CD4-positive, alpha-beta T cell treated with Interleukin-2 at 100 ng/mL for 4 hours (primary cell): ENCODE measurements around the gene DTNB.
A peak's percentile ranks its signal among the peaks of the same experiment; 100 is the strongest.
"Not testable (repeated sequence)": the region's sequence is repeated elsewhere in the genome, so short reads cannot be mapped to it uniquely, and the experiment has no call there.

Source experiments
- DNase-seq: peaks from one replicate; pipeline ENCODE4 v3.0.0-alpha.2; 2020; ENCODE audit warnings: low spot score

The DTNB gene

DNA sequence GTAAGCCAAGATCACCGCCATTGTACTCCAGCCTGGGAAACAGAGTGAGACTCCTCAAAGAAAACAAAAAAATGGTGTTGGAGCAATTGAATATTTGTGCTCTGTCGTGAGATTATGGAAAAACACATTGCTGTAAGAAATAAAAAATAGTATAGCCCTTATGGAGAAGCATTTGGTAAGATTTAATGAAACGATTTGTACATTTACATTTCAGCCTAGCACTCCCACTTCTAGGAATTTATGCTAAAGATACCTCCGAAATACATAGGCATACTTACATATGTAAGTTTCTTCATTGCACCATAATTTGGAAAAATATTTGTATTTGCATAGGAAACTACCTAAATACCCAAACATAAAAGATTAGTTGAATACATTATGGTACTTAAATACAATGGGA is 8.7 kb upstream of the DTNB start:
- no peak for DNase-seq

- no peak for DNase-seq
Observed at GRCh38 chr2:25677877-25678276, 4.5 kb upstream of the DTNB start.

- DNase-seq: no peak
Observed at GRCh38 chr2:25674077-25674362, 643 bp upstream of the DTNB start.

GRCh38 chr2:25672494-25673299 is 680 bp downstream of the DTNB start:
- peak; percentile 69 for DNase-seq

DNA sequence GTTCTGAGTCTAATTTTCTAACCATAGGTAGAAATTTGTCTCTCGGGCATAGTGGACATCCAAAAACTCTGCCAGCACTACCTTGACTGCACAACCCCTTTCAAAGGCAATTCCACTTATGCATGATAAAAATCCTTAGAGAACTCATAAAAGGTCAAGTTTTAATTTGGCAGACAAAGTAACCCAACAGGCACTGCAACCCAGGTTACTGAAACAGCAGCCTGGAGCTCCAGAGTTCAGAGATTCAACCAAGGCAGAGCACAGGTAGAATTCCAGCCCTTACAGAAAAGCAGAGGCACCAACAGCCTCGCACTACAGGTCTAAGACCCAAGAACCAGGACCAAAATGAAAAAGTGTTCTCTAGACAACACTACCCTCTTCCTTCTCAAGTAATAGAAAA is 1.8 kb downstream of the DTNB start:
- DNase-seq: no peak

GRCh38 chr2:25669520-25669919 is 3.9 kb downstream of the DTNB start:
- no peak for DNase-seq

GRCh38 chr2:25666218-25666617 is 7.2 kb downstream of the DTNB start:
- no peak for DNase-seq

DNA sequence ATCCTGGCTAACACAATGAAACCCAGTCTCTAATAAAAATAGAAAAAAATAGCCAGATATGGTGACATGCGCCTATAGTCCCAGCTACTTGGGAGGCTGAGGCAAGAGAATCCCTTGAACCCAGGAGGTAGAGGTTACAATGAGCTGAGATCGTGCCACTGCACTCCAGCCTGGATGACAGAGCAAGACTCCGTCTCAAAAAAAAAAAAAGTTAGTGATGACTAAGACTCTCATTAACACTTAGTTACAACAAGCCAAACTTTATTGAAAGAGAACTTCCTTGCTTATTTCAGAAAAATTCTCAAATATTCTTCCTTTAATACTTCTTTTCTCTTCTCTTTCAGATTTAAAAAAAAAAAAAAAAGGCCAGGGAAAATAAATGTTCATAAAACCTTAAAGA is 7.9 kb downstream of the DTNB start:
- not testable (repeated sequence) for DNase-seq

DNA sequence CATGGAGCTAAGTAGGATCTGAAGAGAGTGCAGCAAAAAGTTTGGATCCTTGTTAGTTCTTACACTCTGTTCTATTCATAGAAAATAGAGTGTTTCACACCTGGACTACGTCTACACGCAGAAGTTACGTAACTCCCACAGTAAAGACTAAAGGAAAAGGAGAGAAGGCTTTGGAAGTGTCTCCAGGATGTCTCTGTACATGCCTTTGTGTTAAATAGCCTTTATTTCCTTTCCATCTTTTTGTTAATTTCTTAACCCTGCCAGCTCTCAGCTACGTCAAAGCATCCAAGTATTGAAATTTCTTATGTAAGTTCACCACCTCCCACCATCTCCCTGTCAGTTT is 8.4 kb downstream of the DTNB start:
- DNase-seq: no peak

- no peak for DNase-seq
Observed at GRCh38 chr2:25664183-25664964, 9.0 kb downstream of the DTNB start.

GRCh38 chr2:25655316-25655715 is 18.1 kb downstream of the DTNB start:
- no peak for DNase-seq

GRCh38 chr2:25654801-25655200 is 18.6 kb downstream of the DTNB start:
- no peak for DNase-seq

DNA sequence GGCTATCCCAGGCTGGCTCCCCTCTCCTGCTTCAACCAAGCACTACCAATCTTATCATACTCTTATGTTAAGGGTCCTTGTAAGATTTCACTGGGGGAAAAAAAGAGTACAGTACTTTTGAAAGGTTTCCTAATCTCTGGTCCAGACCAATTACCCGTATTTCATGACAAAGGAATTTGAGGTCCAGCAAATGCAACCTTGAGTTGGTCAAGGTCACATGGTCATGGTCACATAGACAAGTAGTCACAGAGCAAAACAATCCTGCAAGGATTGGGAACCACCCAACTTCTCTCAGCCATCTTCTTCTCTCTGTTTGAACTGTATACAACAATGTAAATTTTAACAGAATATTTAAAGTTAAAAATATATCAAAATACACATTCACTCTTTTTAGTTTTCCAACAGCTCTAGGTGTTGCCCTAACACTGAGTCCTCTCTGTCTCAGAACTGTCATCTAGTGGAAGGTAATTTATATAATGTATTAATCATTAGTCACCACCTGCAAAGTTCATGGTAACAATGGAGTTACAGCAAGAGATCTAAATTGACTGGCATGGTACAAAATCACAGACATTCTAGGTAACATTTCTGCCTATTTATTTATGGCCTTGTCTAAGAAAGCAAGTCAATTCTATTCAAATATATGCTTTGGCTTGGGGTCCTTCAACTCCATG is 21.5 kb downstream of the DTNB start:
- DNase-seq: no peak

GRCh38 chr2:25651066-25651465 is 22.3 kb downstream of the DTNB start:
- no peak for DNase-seq

GRCh38 chr2:25650256-25650655 is 23.1 kb downstream of the DTNB start:
- no peak for DNase-seq

DNA sequence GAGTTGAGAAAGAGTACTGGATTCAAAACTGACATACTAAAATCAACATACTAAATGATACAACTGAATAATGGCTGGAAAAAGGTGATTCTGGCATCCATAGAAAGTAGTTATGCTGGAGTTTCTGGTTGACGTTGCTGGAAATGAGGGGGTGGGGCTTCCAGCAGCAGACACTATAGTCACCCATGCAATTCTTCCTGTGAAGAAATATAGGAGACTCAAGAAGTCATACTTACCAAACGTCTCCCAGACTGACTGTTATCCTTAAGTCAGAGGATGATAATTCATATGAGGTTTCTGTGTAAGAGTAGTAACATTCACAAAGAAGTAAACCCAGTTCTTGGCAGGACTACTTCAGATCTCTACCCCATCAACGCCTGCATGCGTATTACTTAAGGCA is 23.6 kb downstream of the DTNB start:
- no peak for DNase-seq

GRCh38 chr2:25642298-25642697 is 31.1 kb downstream of the DTNB start:
- no peak for DNase-seq

- no peak for DNase-seq
Observed at GRCh38 chr2:25639696-25640095, 33.7 kb downstream of the DTNB start.

GRCh38 chr2:25639131-25639530 is 34.2 kb downstream of the DTNB start:
- DNase-seq: no peak

DNA sequence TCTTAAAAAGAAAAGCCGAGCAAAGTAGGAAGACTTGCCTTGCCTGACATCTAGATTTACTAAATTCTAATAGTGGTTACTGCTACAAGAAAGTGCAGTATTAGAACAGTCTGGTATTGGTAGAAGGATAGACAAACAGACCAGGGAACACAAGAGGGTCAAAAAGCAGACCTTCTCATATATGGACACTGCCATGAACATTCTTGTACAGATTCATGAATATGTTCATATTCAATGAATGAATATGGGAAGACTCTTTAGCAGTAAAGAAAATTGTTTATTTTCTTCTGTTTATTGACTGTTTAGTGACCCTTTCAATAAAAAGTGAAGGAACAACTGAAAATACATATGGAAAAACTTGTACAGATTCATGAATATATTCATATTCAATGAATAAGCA is 37.6 kb downstream of the DTNB start:
- no peak for DNase-seq

GRCh38 chr2:25633801-25634200 is 39.6 kb downstream of the DTNB start:
- DNase-seq: not testable (repeated sequence)

DNA sequence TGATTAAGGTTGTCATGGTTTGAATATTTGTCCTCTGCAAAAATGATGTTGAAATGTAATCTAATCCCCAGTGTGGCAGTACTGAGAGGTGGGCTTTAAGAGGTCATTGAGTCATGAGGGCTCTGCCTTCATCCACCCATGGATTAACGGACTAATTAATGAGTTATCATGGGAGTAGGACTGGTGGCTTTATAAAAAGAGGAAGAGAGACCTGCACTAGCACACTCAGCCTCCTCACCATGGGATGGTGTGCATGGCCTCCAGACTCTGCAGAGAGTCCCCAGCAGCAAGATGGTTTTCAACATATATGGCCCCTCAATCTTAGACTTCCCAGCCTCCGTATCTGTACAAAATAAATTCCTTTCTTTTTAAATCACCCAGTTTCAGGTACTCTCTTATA is 41.0 kb downstream of the DTNB start:
- DNase-seq: no peak

DNA sequence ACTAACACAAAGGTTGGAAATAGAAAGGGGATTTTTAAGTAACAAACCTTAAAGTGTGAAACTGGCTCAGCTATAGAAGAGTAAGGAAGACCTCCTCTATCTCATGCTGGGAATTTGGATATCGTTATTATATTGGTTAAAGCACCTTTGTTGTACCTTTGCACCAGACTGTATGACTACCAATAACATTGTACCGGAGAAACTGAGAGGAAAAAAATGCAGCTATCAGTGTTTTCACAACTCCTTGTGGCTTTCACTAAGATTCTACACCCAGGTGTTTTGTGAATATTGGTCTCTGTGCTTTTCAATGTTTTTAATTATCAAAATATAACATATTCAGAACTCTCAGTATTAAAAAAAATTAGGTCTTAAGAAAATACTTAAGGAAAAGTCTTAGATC is 48.7 kb downstream of the DTNB start:
- DNase-seq: no peak
